ENCODE data around the gene POU3F3.

- TF ChIP-seq ZNF384 (IDR thresholded peaks at IDR 0.05) (no peak), SUZ12 (IDR thresholded peaks at IDR 0.05) (no peak), LEF1 (IDR thresholded peaks at IDR 0.05; ENCODE audit: borderline replicate concordance) (no peak), HDGF (IDR thresholded peaks at IDR 0.05; ENCODE audit: borderline replicate concordance) (no peak), NFRKB (IDR thresholded peaks at IDR 0.05) (no peak)
These were observed 49.6 kb upstream of the POU3F3 start for GRCh38 chr2:104804148-104804890.

All from HEK293T (cell line).